IMR-90 (cell line): Measurements from ENCODE around the gene CTNNA2. TPM values are rescaled to one million over a fixed set of nuclear protein-coding genes. Genes with fewer than 3 reads are reported as not detected.

Experiments used
- ATAC-seq: fragments of 200-7000 bp; cut with Tn5 transposase; 2 replicates; pipeline ENCODE4 v1.9.1; 2020; ENCODE audit warnings: low read depth, mild to moderate bottlenecking, moderate library complexity
- BruUV-seq: library from RNA; stranded (reverse); fragments of 400-500 nt; replicated peaks from 2 replicates; lab custom pipeline; 2021; lab: Mats Ljungman, UMichigan
- CTCF ChIA-PET: fragments of 300-600 bp; formaldehyde crosslinking; extraction: SDS; loops from one replicate; lab custom pipeline; 2021; ENCODE audit warnings: antibody characterized with exemption; lab: Yijun Ruan, JAX
- POLR2A ChIA-PET: fragments of 300-600 bp; sonication (Branson Sonifier 250); formaldehyde crosslinking; loops from one replicate; lab custom pipeline; 2022; ENCODE audit warnings: antibody characterized with exemption; ENCODE audit not compliant: unreplicated experiment; lab: Charles Lee
- DNase-seq: peaks from one replicate; pipeline ENCODE4 v3.0.0; 2013
- H2AFZ ChIP-seq: replicated peaks from 2 replicates; pipeline ENCODE3; 2013; ENCODE audit warnings: low read length, mild to moderate bottlenecking; ENCODE audit not compliant: poor library complexity
- H2AK5ac ChIP-seq: 2 replicates; pipeline ENCODE4 v1.6.1; 2013; ENCODE audit warnings: low read depth, low read length, inconsistent platforms
- H2AK9ac ChIP-seq: replicated peaks from 2 replicates; pipeline ENCODE3; 2013; ENCODE audit warnings: mild to moderate bottlenecking, low read depth, low read length, moderate library complexity; ENCODE audit not compliant: poor library complexity
- H2BK120ac ChIP-seq: 2 replicates; pipeline ENCODE4 v1.6.1; 2013; ENCODE audit warnings: low read depth, low read length, inconsistent platforms
- H2BK15ac ChIP-seq: 3 replicates; pipeline ENCODE4 v1.6.1; 2013; ENCODE audit warnings: low read depth, low read length, inconsistent platforms
- H2BK20ac ChIP-seq: 2 replicates; pipeline ENCODE4 v1.6.1; 2013; ENCODE audit warnings: low read depth, mild to moderate bottlenecking, inconsistent platforms, low read length, moderate library complexity
- H2BK5ac ChIP-seq: 2 replicates; pipeline ENCODE4 v1.6.1; 2013; ENCODE audit warnings: mild to moderate bottlenecking, low read depth, low read length, inconsistent platforms; ENCODE audit not compliant: poor library complexity, severe bottlenecking
- H3K14ac ChIP-seq: replicated peaks from 2 replicates; pipeline ENCODE4 v1.6.1; 2013; ENCODE audit warnings: low read depth, low read length, inconsistent platforms
- H3K18ac ChIP-seq: 2 replicates; pipeline ENCODE4 v1.6.1; 2013; ENCODE audit warnings: low read depth, low read length, control low read depth
- H3K23ac ChIP-seq: 2 replicates; pipeline ENCODE4 v1.6.1; 2013; ENCODE audit warnings: low read depth, low read length, inconsistent platforms
- H3K27ac ChIP-seq: 2 replicates; pipeline ENCODE4 v1.5.1; 2013; ENCODE audit warnings: mild to moderate bottlenecking, control low read depth, low read length; ENCODE audit not compliant: insufficient read depth
- H3K27me3 ChIP-seq: 2 replicates; pipeline ENCODE4 v1.6.1; 2013; ENCODE audit warnings: low read length; ENCODE audit not compliant: control insufficient read depth, insufficient read depth
- H3K36me3 ChIP-seq: 2 replicates; pipeline ENCODE4 v1.6.1; 2013; ENCODE audit warnings: low read length, mixed read lengths; ENCODE audit not compliant: control insufficient read depth, insufficient read depth
- H3K4ac ChIP-seq: 2 replicates; pipeline ENCODE4 v1.6.1; 2013; ENCODE audit warnings: low read depth, low read length, inconsistent platforms
- H3K4me1 ChIP-seq: 2 replicates; pipeline ENCODE4 v1.6.1; 2013; ENCODE audit warnings: low read length, mixed read lengths; ENCODE audit not compliant: control insufficient read depth, insufficient read depth
- H3K4me2 ChIP-seq: 2 replicates; pipeline ENCODE4 v1.6.1; 2013; ENCODE audit warnings: low read depth, mild to moderate bottlenecking, control low read depth, low read length, moderate library complexity
- H3K4me3 ChIP-seq: 2 replicates; pipeline ENCODE4 v1.5.1; 2013; ENCODE audit warnings: low read depth, mild to moderate bottlenecking, control low read depth, low read length, moderate library complexity; ENCODE audit not compliant: insufficient read depth
- H3K56ac ChIP-seq: 2 replicates; pipeline ENCODE4 v1.6.1; 2013; ENCODE audit warnings: low read length, inconsistent platforms; ENCODE audit not compliant: insufficient read depth; ENCODE audit errors: extremely low read depth
- H3K79me1 ChIP-seq, 2 experiments: 2 replicates each; pipeline ENCODE4 v1.6.1; 2013; ENCODE audit warnings: low read length in 2 of 2, inconsistent platforms in 1 of 2, low read depth in 1 of 2
- H3K9ac ChIP-seq: 2 replicates; pipeline ENCODE4 v1.6.1; 2013; ENCODE audit warnings: low read depth, low read length, control low read depth
- H3K9me1 ChIP-seq: 2 replicates; pipeline ENCODE4 v1.6.1; 2013; ENCODE audit warnings: low read length, inconsistent platforms; ENCODE audit not compliant: insufficient read depth
- H3K9me3 ChIP-seq: 2 replicates; pipeline ENCODE4 v1.6.1; 2013; ENCODE audit warnings: low read length; ENCODE audit not compliant: control insufficient read depth, insufficient read depth
- H4K20me1 ChIP-seq: 2 replicates; pipeline ENCODE4 v1.6.1; 2013; ENCODE audit warnings: low read length, inconsistent platforms; ENCODE audit not compliant: insufficient read depth
- H4K5ac ChIP-seq: 2 replicates; pipeline ENCODE4 v1.6.1; 2013; ENCODE audit warnings: mild to moderate bottlenecking, low read depth, low read length, control low read depth
- H4K8ac ChIP-seq, 2 experiments: 2 replicates each; pipeline ENCODE4 v1.6.1; 2013; ENCODE audit warnings: low read depth in 2 of 2, low read length in 2 of 2, control low read depth in 1 of 2, inconsistent platforms in 1 of 2
- H4K91ac ChIP-seq: 2 replicates; pipeline ENCODE4 v1.6.1; 2013; ENCODE audit warnings: low read depth, low read length, inconsistent platforms; ENCODE audit not compliant: insufficient read depth
- FOS ChIP-seq: fragments of 150-350 bp; IDR thresholded peaks from 2 replicates; pipeline ENCODE4 v1.6.1; 2016; ENCODE audit warnings: low read depth, low read length
- MAZ ChIP-seq: IDR thresholded peaks from 2 replicates; pipeline ENCODE4 v1.6.1; 2012; ENCODE audit warnings: low read depth, mild to moderate bottlenecking, low read length, improper control_type of control experiment, moderate library complexity, borderline replicate concordance
- MXI1 ChIP-seq: IDR thresholded peaks from 2 replicates; pipeline ENCODE4 v1.6.1; 2012; ENCODE audit warnings: low read depth, mild to moderate bottlenecking, low read length, moderate library complexity, borderline replicate concordance
- NFE2L2 ChIP-seq: fragments of 150-350 bp; IDR thresholded peaks from 2 replicates; pipeline ENCODE4 v1.6.1; 2016; ENCODE audit warnings: low read depth, mild to moderate bottlenecking, low read length
- WGBS, 2 experiments: methylation state at CpG; one replicate each; pipeline versions ENCODE4 v1.1.5 to v1.1.7; 2013; ENCODE audit warnings: missing lambda C conversion rate in 2 of 2; ENCODE audit not compliant: insufficient read length in 1 of 2; ENCODE audit errors: extremely low coverage in 2 of 2; 5-methylcytosine and 5-hydroxymethylcytosine counted together
- dilution Hi-C: fragments of 300-500 bp; cut with HindIII; formaldehyde crosslinking; loops from one replicate; pipeline ENCODE4 v1.14.3; 2018; ENCODE audit warnings: low sequenced_read_pairs; ENCODE audit not compliant: unreplicated experiment
- in situ Hi-C: fragments of 300-500 bp; cut with MboI; formaldehyde crosslinking; loops from 3 replicates; pipeline ENCODE4 v1.14.3; 2019; ENCODE audit warnings: low sequenced_read_pairs, inconsistent platforms, mixed read lengths
- intact Hi-C: fragments of 100-400 bp; cut with micrococcal nuclease; formaldehyde crosslinking; loops from 2 replicates; pipeline ENCODE4 v1.10.0; 2022
- polyA plus RNA-seq, 3 experiments: library from polyadenylated mRNA; depleted of rRNA; stranded (reverse); fragments of >200 nt; gene quantifications; 2 replicates each; pipeline ENCODE4 v1.2.3, GENCODE V29; 2012; ENCODE audit warnings: low replicate concordance in 1 of 3
- total RNA-seq: library from RNA; depleted of rRNA; stranded (reverse); fragments of >200 nt; gene quantifications from 2 replicates; pipeline ENCODE4 v1.2.3, GENCODE V29; 2012
- TF ChIP-seq, protein P1 (sequence below): fragments of 150-350 bp; IDR thresholded peaks from 2 replicates; pipeline ENCODE4 v1.6.1; 2017; ENCODE audit warnings: mild to moderate bottlenecking, antibody characterized with exemption, low read length, low read depth

The CTNNA2 gene
- total and polyA plus RNA-seq, 2 of the 4 experiments (the other 2 are of a cell fraction) = not detected

DNA sequence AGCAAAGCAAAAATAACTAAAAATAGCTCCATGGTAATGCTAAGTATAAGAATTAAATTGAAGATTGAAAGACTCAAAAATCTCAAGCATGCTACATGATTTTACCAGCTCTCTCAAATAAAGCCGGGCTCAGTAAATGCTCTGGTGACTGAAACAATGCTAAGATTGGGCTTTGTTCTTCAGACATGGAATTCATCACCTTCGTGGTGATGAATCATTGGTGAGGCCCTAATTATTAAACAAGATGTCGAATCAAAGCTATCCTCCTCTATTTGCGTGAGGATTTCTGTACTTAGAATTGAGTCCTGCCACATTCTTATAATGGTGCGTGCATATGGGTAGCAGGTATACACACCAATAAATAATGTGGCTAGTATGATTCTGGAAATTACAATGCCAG is 850.5 kb downstream of the CTNNA2 start:
- Histone ChIP-seq H3K23ac (no peak overlapping the region), H3K79me1 (no peaks in the 10 kb centered on the region), H3K36me3 (no peaks in the 10 kb centered on the region), H4K91ac (no peak overlapping the region), H3K18ac (no peak overlapping the region), H2BK15ac (no peak overlapping the region), H2BK120ac (no peak overlapping the region), H3K4me1 (no peaks in the 10 kb centered on the region), H4K5ac (no peak overlapping the region), H3K9me3 (no peaks in the 10 kb centered on the region), H3K14ac (no peak overlapping the region), H3K9me1 (no peaks in the 10 kb centered on the region), H3K27ac (no peak overlapping the region), H3K4ac (no peak overlapping the region), H3K27me3 (no peaks in the 10 kb centered on the region), H3K4me3 (no peak overlapping the region), H4K20me1 (no peaks in the 10 kb centered on the region), H2BK5ac (no peak overlapping the region), H3K56ac (no peak overlapping the region), H3K9ac (no peak overlapping the region), H2AK9ac (no peak overlapping the region), H2AK5ac (no peak overlapping the region), H3K4me2 (no peak overlapping the region), H2AFZ (no peak overlapping the region), H4K8ac (no peak overlapping the region), H2BK20ac (no peak overlapping the region)
- TF ChIP-seq NFE2L2 (no peak), FOS (no peak), MXI1 (no peak), MAZ (no peak)
- TF ChIP-seq, protein P1, sequence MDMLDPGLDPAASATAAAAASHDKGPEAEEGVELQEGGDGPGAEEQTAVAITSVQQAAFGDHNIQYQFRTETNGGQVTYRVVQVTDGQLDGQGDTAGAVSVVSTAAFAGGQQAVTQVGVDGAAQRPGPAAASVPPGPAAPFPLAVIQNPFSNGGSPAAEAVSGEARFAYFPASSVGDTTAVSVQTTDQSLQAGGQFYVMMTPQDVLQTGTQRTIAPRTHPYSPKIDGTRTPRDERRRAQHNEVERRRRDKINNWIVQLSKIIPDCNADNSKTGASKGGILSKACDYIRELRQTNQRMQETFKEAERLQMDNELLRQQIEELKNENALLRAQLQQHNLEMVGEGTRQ = no peak
- BruUV-seq = no TSS peak
- WGBS, 2 experiments = no CpG with 5 or more reads among the region's 5 CpGs
- no peak for ATAC-seq
- dilution Hi-C loops (no loop called here), in situ Hi-C loops (no loop called here), intact Hi-C loops (no loop called here)
- CTCF ChIA-PET = no interaction called here
- no peak for DNase-seq
- POLR2A ChIA-PET = no interaction called here
